ENCODE results near the gene DSE.

DSE gene

DNA sequence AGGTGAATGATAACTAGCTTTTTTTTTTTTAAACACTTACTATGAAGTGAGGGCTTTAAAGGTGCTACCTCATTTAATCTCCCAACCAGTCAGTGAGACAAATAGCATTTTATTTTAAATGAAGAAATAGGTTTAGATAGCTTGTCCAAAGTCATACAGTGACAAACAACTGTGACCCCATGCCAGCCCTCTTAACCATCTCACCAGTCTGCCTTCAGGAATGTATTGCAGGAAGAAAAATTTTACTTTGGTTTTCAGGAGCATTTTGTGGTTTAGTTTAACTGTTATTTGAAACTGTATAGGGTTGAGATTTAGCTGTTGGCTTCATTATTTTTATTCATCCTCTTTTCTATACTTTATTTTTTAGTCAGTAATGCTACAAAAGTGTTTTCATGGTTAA, 18.6 kb downstream of the DSE start:
- no peak for DNase-seq

DNA sequence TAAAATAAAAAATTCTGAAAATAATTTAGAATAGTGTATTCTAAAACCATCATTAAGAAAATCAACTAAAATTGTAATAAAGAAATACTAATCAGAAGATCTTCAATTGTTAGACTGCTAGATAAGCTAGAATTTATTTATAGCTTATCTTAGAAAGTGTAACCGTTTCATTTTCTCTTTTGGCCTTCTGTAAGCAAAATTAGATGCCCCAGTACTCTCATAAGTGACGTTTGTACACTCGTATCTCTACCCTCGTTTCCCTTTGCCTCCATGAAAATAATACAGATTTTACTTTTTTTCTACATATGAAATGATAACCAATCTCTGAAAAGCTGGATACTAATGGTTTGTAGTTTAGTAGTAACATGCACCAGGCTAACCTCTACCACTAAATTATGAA, 19.8 kb downstream of the DSE start:
- DNase-seq: no peak

- no peak for DNase-seq
Measured at GRCh38 chr6:116392132-116393013, 21.6 kb downstream of the DSE start.

GRCh38 chr6:116393430-116393829, 22.7 kb downstream of the DSE start:
- DNase-seq: no peak

DNA sequence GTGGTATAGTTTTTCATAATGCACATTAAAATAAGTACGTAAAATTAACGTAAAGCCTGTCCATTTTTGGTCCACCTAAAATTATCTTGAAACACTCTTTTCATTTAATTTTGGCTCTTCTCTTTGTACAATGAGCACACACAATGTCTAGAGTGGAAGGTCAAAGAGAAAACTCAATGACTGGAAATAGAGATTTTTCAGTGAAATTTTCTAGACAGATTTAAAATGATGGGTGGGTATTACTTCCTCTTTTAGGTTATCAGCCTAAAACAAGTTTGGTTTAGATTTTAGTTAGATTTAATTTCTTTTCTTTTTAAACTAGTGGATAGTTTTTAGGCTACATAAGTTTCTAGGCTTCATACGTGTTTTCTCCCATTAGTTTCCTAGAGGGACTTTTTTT, 24.9 kb downstream of the DSE start:
- DNase-seq: no peak

GRCh38 chr6:116396441-116396840, 25.7 kb downstream of the DSE start:
- DNase-seq: no peak

DNA sequence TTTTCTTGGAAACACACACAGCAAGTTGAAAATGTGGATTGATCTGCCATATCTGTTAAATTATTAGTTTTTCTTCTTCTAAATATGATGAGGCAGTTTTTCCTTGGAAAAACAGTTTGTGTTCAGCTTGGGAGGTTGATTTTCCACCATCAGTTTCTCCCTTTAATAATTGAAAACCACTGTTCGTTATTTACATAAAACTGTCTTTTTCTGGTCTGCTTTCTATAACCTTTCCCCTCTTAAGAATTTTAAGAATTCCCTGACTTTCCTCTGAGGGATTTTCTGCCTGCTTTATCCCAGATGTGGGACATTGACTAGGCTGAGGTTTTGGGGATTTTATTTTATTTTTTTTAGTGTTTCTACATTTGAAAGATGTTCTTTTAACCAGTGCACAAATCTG, 27.2 kb downstream of the DSE start:
- DNase-seq: no peak

GRCh38 chr6:116398316-116399010, 27.7 kb downstream of the DSE start:
- DNase-seq: no peak

DNA sequence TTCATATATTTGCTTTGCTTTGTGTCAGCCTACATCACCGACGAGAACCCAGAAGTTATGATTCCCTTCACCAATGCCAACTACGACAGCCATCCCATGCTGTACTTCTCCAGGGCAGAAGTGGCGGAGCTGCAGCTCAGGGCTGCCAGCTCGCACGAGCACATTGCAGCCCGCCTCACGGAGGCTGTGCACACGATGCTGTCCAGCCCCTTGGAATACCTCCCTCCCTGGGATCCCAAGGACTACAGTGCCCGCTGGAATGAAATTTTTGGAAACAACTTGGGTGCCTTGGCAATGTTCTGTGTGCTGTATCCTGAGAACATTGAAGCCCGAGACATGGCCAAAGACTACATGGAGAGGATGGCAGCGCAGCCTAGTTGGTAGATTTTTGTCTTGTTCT, 28.5 kb downstream of the DSE start:
- no peak for DNase-seq

- no peak for DNase-seq
Measured at GRCh38 chr6:116400328-116400727, 29.6 kb downstream of the DSE start.

- peak in 1 of 2 experiments; percentile 62 for DNase-seq
Measured at GRCh38 chr6:116402108-116402937, 31.6 kb downstream of the DSE start.

- DNase-seq: no peak
Measured at GRCh38 chr6:116403205-116403604, 32.5 kb downstream of the DSE start.

DNA sequence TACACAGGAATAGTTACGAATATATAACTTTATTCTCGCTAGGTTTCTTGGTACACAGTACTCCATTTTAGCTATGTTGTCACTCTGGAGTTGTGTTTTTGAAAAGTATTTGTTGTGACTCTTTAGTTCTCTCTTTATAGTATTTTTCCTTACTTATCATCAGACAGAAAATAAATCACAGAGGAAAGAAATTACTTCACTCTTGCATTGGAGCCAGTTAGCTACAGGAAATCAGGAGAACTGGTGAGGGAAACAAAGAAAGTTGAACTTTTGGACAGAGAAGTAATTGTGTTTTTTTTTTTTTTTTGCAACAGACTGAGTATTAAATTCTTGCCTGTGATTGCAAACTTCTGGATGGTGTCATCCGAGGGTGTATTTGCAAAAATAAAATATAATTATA, 33.9 kb downstream of the DSE start:
- no peak for DNase-seq

DNA sequence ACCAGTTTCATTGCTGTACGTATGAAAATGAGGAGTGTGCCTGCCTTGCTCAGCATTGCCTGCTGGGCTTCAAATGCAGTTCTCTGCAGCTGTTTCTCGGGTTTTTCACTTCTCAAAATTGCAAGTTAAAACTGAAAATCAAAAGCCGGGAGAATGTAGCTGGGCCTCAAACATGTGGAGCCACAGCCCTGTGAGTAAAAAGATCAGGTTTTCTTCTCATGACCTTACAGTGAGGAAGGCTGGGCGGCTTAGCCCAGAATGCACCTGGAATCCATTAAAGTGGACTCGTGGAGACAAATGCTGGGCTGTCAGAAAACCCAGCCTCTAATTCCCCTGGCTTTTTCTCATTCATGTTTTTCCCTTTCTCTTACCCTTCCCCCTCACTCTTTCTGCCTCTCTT, 34.4 kb downstream of the DSE start:
- DNase-seq: no peak

- no peak for DNase-seq
Measured at GRCh38 chr6:116405652-116406356, 35.1 kb downstream of the DSE start.

DNA sequence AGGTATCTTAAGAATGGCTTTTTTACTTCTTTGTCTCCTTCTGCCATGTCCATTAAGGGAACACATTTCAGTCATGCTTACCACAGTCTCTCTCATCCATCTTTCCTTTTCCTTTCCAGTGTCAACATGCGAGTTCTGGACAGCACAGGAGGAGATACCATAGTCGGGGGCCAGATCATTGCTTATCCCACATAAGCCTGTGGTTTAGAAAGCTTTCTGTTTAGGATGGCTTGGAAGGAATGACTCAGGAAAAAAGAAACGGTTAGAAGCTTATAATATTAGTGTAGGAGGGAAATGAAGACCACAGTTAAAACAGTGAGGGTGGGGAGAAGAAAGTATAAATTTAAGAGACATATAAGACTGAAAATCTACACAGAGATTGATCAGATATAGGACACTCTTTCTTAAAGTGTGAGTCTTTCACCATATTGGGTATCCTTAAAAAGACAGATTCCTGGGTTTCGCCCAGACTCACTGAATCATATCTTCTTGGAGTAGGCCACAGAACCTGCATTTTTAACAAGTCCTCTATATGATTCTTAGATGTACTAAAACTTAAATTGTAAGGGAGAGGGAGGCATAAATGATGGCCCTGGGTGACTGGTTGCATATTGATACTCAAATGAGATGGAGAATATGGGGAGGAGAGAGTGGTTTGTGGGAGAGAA, 36.1 kb downstream of the DSE start:
- DNase-seq: no peak

GRCh38 chr6:116408491-116408890, 37.7 kb downstream of the DSE start:
- DNase-seq: no peak

GRCh38 chr6:116409756-116410155, 39.0 kb downstream of the DSE start:
- no peak for DNase-seq

DNA sequence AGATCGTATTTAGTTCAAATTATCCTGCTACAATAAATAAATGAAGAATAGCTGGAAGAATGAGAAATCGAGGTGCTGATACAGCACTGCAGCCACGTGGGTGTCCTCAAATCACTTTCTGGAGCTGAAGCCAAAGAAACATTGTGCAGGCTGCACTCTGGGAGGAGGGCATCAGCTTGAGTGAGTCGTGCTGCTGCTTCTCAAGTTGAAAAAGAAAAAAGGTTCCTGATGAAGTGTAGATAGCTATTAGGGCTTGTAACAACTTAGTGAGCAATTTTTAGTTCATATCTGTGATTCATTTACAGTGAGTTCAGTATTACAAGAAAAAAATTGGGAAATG, 40.5 kb downstream of the DSE start:
- no peak for DNase-seq

GRCh38 chr6:116412270-116412669, 41.5 kb downstream of the DSE start:
- DNase-seq: no peak

DNA sequence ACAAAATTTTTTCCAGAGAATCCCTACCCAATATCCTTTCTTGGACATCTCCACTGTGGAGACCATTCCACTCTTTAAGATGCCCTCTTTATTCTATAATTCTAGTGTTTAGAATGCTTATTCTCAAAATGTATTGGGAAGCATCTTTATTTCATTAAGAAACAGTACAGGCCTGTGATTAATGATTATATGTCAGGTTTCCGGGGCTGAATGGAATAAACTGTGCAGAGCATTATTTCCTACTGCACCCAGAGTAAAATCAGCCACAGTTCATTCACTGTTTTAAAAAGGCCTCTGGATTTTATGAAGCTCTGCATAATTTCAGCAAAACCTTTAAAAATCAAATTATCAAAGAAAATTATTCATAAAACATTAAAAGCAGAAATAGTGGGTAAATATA, 42.6 kb downstream of the DSE start:
- DNase-seq: no peak

DNA sequence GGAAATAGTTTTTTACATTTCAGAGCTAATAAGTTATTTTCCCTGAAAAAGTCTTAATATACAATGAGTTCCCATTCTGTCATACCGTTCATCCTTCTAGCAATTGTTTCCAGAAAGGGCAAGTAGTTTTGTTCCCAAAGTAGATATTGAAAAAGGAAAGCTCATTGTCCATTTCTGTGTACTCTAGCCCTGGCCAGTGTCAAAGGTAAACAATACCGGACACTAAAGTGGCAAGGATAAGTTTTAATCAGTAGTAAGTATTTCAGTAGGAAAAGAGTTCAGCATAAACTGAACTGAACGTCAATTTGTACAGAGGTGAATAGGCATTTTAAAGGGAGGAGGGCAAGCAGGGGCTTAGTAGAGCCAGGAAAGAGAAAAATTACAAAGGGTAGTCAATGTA, 46.9 kb downstream of the DSE start:
- DNase-seq: no peak
